ENCODE data around the gene PPRC1. TPM values are rescaled to one million over a fixed set of nuclear protein-coding genes. Genes with fewer than 3 reads are reported as not detected.

Gene PPRC1
- total RNA-seq, 1 donor from 2014 or later = 11.7 TPM

- Histone ChIP-seq H4K20me1 (ENCODE audit: low read depth) (no peaks in the 10 kb centered on the region), H3K4me1 (no peaks in the 10 kb centered on the region), H3K27me3 (no peaks in the 10 kb centered on the region), H3K36me3 (no peaks in the 10 kb centered on the region), H3K27ac (no peak overlapping the region), H3F3A (ENCODE audit: low read depth) (no peaks in the 10 kb centered on the region), H3K9ac (no peak overlapping the region), H3K4me3 (no peak overlapping the region), H3K9me3 (ENCODE audit: low read depth) (no peaks in the 10 kb centered on the region), H3K4me2 (no peak overlapping the region), H2AFZ (replicated peaks) (no peak overlapping the region), H3K79me2 (ENCODE audit: low read depth) (no peaks in the 10 kb centered on the region)
- no peaks in the 10 kb centered on the region for H3K4me1 Mint-ChIP-seq
- no peaks in the 10 kb centered on the region for H3K9me3 Mint-ChIP-seq
- H3K36me3 Mint-ChIP-seq = peaks cover 1% of the 10 kb centered on the region
- no peak for DNase-seq (ENCODE audit: low spot score)
- H3K4me3 Mint-ChIP-seq = no peak overlapping the region
- peaks cover 1% of the 10 kb centered on the region for H3K27me3 Mint-ChIP-seq (ENCODE audit: insufficient read depth, low read depth)
- H3K27ac Mint-ChIP-seq = no peak overlapping the region
- no peak for TF ChIP-seq EZH2 (IDR thresholded peaks at IDR 0.05)
- no peak for TF ChIP-seq EZH2phosphoT487 (IDR thresholded peaks at IDR 0.05)
- TF ChIP-seq, protein P1, sequence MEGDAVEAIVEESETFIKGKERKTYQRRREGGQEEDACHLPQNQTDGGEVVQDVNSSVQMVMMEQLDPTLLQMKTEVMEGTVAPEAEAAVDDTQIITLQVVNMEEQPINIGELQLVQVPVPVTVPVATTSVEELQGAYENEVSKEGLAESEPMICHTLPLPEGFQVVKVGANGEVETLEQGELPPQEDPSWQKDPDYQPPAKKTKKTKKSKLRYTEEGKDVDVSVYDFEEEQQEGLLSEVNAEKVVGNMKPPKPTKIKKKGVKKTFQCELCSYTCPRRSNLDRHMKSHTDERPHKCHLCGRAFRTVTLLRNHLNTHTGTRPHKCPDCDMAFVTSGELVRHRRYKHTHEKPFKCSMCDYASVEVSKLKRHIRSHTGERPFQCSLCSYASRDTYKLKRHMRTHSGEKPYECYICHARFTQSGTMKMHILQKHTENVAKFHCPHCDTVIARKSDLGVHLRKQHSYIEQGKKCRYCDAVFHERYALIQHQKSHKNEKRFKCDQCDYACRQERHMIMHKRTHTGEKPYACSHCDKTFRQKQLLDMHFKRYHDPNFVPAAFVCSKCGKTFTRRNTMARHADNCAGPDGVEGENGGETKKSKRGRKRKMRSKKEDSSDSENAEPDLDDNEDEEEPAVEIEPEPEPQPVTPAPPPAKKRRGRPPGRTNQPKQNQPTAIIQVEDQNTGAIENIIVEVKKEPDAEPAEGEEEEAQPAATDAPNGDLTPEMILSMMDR (IDR thresholded peaks at IDR 0.05) = no peak
These were observed 31.7 kb upstream of the PPRC1 start for GRCh38 chr10:102101152-102101551.

GRCh38 chr10:102102421-102102820, 30.4 kb upstream of the PPRC1 start:
- H3K4me1 Mint-ChIP-seq = no peaks in the 10 kb centered on the region
- H3K27ac Mint-ChIP-seq = no peak overlapping the region
- peaks cover 3% of the 10 kb centered on the region for H3K27me3 Mint-ChIP-seq (ENCODE audit: insufficient read depth, low read depth)
- H4K20me1 ChIP-seq (ENCODE audit: low read depth) = peaks cover 8% of the 10 kb centered on the region
- H3K9ac ChIP-seq = no peak overlapping the region
- no peak overlapping the region for H3K27ac ChIP-seq
- H3K79me2 ChIP-seq (ENCODE audit: low read depth) = no peaks in the 10 kb centered on the region
- H3K9me3 ChIP-seq (ENCODE audit: low read depth) = no peaks in the 10 kb centered on the region
- no peak overlapping the region for H3K4me3 ChIP-seq
- no peaks in the 10 kb centered on the region for H3K4me1 ChIP-seq
- TF ChIP-seq, protein P1 (IDR thresholded peaks at IDR 0.05) = no peak
- TF ChIP-seq EZH2phosphoT487 (IDR thresholded peaks at IDR 0.05) (no peak), EZH2 (IDR thresholded peaks at IDR 0.05) (no peak)
- no peaks in the 10 kb centered on the region for H3K36me3 ChIP-seq
- no peak overlapping the region for H2AFZ ChIP-seq (replicated peaks)
- no peak overlapping the region for H3K4me3 Mint-ChIP-seq
- no peak for DNase-seq (ENCODE audit: low spot score)
- H3K27me3 ChIP-seq = no peaks in the 10 kb centered on the region
- H3K9me3 Mint-ChIP-seq = no peaks in the 10 kb centered on the region
- H3F3A ChIP-seq (ENCODE audit: low read depth) = no peaks in the 10 kb centered on the region
- peaks cover 2% of the 10 kb centered on the region for H3K36me3 Mint-ChIP-seq
- no peak overlapping the region for H3K4me2 ChIP-seq

DNA sequence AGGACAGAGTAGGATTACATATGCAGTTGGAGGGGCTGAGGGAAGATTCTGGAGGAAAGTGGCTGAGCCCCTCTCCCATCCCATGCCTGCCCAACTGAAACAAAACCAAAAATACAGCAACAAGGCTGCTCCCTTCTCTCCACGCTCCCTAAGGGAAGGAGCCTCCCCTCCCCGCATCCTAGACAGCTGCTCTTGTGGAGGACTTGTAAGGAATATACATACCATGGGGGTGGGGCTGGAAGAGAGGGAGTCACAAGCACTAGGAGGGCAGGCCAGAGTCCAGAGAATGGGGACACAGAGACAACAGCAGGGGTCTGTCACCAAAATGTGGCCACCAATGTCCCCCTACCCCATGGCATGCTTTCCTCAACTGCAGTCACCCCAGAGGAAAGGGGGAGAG, 25.8 kb upstream of the PPRC1 start:
- no peak overlapping the region for H3K4me3 Mint-ChIP-seq
- H3K4me1 Mint-ChIP-seq = peaks cover 2% of the 10 kb centered on the region
- H3F3A ChIP-seq (ENCODE audit: low read depth) = no peaks in the 10 kb centered on the region
- no peak overlapping the region for H3K4me2 ChIP-seq
- no peak overlapping the region for H3K27ac ChIP-seq
- no peak overlapping the region for H3K9ac ChIP-seq
- H3K27me3 Mint-ChIP-seq (ENCODE audit: insufficient read depth, low read depth) = peaks cover 10% of the 10 kb centered on the region
- H3K4me1 ChIP-seq = no peaks in the 10 kb centered on the region
- H4K20me1 ChIP-seq (ENCODE audit: low read depth) = peaks cover 33% of the 10 kb centered on the region
- peaks cover 28% of the 10 kb centered on the region for H3K36me3 Mint-ChIP-seq
- TF ChIP-seq EZH2 (IDR thresholded peaks at IDR 0.05) (no peak), EZH2phosphoT487 (IDR thresholded peaks at IDR 0.05) (no peak)
- TF ChIP-seq, protein P1 (IDR thresholded peaks at IDR 0.05) = no peak
- no peak overlapping the region for H3K27ac Mint-ChIP-seq
- peaks cover 21% of the 10 kb centered on the region for H3K79me2 ChIP-seq (ENCODE audit: low read depth)
- DNase-seq (ENCODE audit: low spot score) = no peak
- no peaks in the 10 kb centered on the region for H3K9me3 Mint-ChIP-seq
- no peaks in the 10 kb centered on the region for H3K36me3 ChIP-seq
- H3K27me3 ChIP-seq = no peaks in the 10 kb centered on the region
- H2AFZ ChIP-seq (replicated peaks) = no peak overlapping the region
- H3K9me3 ChIP-seq (ENCODE audit: low read depth) = no peaks in the 10 kb centered on the region
- H3K4me3 ChIP-seq = no peak overlapping the region

Measured in neural progenitor cell (in vitro differentiated cells).